ENCODE measurements around the gene PIGH. TPM values are rescaled to one million over a fixed set of nuclear protein-coding genes. Genes with fewer than 3 reads are reported as not detected.

PIGH gene
- polyA plus RNA-seq, 3 donors: 12.5 to 26.8 (median 18.0) TPM

Other genes starting within 250 kb of the PIGH start
- 10 to 100 TPM; 27.5 to 64.4 (median 31.3) TPM for gene ATP6V1D, start 240.5 kb downstream of the PIGH start, polyA plus RNA-seq
- 100 to 1,000 TPM in 1 of 3 donors, 10 to 100 TPM in 2; 55.2 to 113 (median 73.6) TPM for gene EIF2S1, start 239.9 kb downstream of the PIGH start, polyA plus RNA-seq
- 1 to 10 TPM in 2 of 3 donors, under 1 TPM in 1; 0.67 to 7.4 (median 1.8) TPM for gene PLEK2, start 188.1 kb downstream of the PIGH start, polyA plus RNA-seq
- 1 to 10 TPM; 1.3 to 2.2 (median 1.5) TPM for gene TMEM229B, start 111.5 kb downstream of the PIGH start, polyA plus RNA-seq
- 10 to 100 TPM in 1 of 3 donors, 1 to 10 TPM in 2; 2.2 to 12.5 (median 6.3) TPM for gene PLEKHH1, start 67.0 kb downstream of the PIGH start, polyA plus RNA-seq
- gene ARG2, start 19.7 kb upstream of the PIGH start, polyA plus RNA-seq: 1 to 10 TPM; 2.7 to 5.7 (median 4.3) TPM
- gene VTI1B, start 74.4 kb upstream of the PIGH start, polyA plus RNA-seq: 100 to 1,000 TPM in 2 of 3 donors, 10 to 100 TPM in 1; 41.8 to 166 (median 135) TPM
- gene RDH11, start 95.5 kb upstream of the PIGH start, polyA plus RNA-seq: 10 to 100 TPM; 15.2 to 21.6 (median 17.3) TPM
- 1 to 10 TPM in 2 of 3 donors, under 1 TPM in 1; 0.22 to 1.3 (median 1.2) TPM for gene RDH12, start 101.6 kb upstream of the PIGH start, polyA plus RNA-seq
- 1 to 10 TPM; 2.6 to 5.3 (median 5.1) TPM for gene ZFYVE26, start 216.3 kb upstream of the PIGH start, polyA plus RNA-seq
- gene RAD51B, start 219.5 kb upstream of the PIGH start, polyA plus RNA-seq: 1 to 10 TPM; 2.4 to 4.9 (median 3.3) TPM